Breast epithelium (tissue), 4 donors: ENCODE measurements around the gene COL15A1. TPM values are rescaled to one million over a fixed set of nuclear protein-coding genes. Genes with fewer than 3 reads are reported as not detected.
"Not testable (repeated sequence)": the region's sequence is repeated elsewhere in the genome, so short reads cannot be mapped to it uniquely, and the experiment has no call there.

ENCODE experiments used
- DNase-seq, 2 donors: peaks; one replicate each; pipeline ENCODE4 v3.0.0-alpha.2; 2019; ENCODE audit warnings: low spot score in 2 of 2
- H3K27ac ChIP-seq, 2 donors: fragments of 200-600 bp; sonication (generic) in 1 of 2; one replicate each; pipeline ENCODE4 v1.5.1; 2016 to 2019; ENCODE audit warnings: mild to moderate bottlenecking in 1 of 2
- H3K27me3 ChIP-seq, 2 donors: fragments of 200-600 bp; sonication (generic) in 1 of 2; one replicate each; pipeline versions ENCODE4 v1.5.1 to v1.6.0; 2017 to 2019; ENCODE audit warnings: control low read depth in 1 of 2, mild to moderate bottlenecking in 1 of 2
- H3K36me3 ChIP-seq: fragments of 200-600 bp; one replicate; pipeline ENCODE4 v1.5.1; 2019
- H3K4me1 ChIP-seq, 2 donors: fragments of 200-600 bp; sonication (generic); one replicate each; pipeline ENCODE4 v1.5.1; 2016 to 2019; ENCODE audit warnings: control low read depth in 1 of 2
- H3K4me3 ChIP-seq, 3 donors: fragments of 200-600 bp; sonication (generic); 1 replicate in 2 of 3; 2 replicates in 1 of 3; pipeline ENCODE4 v1.5.1; 2016 to 2019; ENCODE audit warnings: mild to moderate bottlenecking in 3 of 3, moderate library complexity in 2 of 3
- H3K9me3 ChIP-seq, 2 donors: fragments of 200-600 bp; sonication (generic) in 1 of 2; one replicate each; pipeline ENCODE4 v1.5.1; 2016 to 2019; ENCODE audit warnings: control low read depth in 1 of 2
- CTCF ChIP-seq, 3 donors: fragments of 450-650 bp; IDR thresholded peaks; one replicate each; pipeline ENCODE4 v1.5.1; 2016 to 2017; ENCODE audit warnings: antibody characterized with exemption in 3 of 3, mild to moderate bottlenecking in 3 of 3, moderate library complexity in 3 of 3
- POLR2A ChIP-seq: fragments of 450-650 bp; IDR thresholded peaks from one replicate; pipeline ENCODE4 v1.6.1; 2016; ENCODE audit warnings: antibody characterized with exemption, mild to moderate bottlenecking, moderate library complexity
- POLR2AphosphoS5 ChIP-seq, 3 donors: sonication (generic); formaldehyde crosslinking; IDR thresholded peaks; one replicate each; pipeline ENCODE4 v1.6.1; 2017; ENCODE audit warnings: antibody characterized with exemption in 3 of 3
- intact Hi-C: fragments of 100-400 bp; cut with DNase I; formaldehyde crosslinking; loops from one replicate; pipeline ENCODE4 v1.15.1; 2023; ENCODE audit warnings: low total_unique reads
- total RNA-seq, 3 donors: library from RNA; depleted of rRNA; stranded (reverse); fragments of >200 nt; gene quantifications; one replicate each; pipeline ENCODE4 v1.1.0, GENCODE V29; 2016

Gene COL15A1
- total RNA-seq, 3 donors from 2014 or later, result 13.9 to 47.8 (median 32.4) TPM

- Histone ChIP-seq H3K4me1 (no peaks in the 10 kb centered on the region), H3K9me3 (peaks cover 0 to 21% of the 10 kb centered on the region in 2 donors), H3K27me3 (no peaks in the 10 kb centered on the region), H3K4me3 (no peak overlapping the region), H3K36me3 (no peaks in the 10 kb centered on the region), H3K27ac (no peak overlapping the region)
- no peak for DNase-seq
- TF ChIP-seq POLR2AphosphoS5 (IDR thresholded peaks at IDR 0.05) (no peak), POLR2A (no peak), CTCF (IDR thresholded peaks at IDR 0.05) (no peak)
- intact Hi-C loops, result no loop called here
These were observed 63.3 kb downstream of the COL15A1 start for GRCh38 chr9:99006979-99007378.

- no peaks in the 10 kb centered on the region for H3K36me3 ChIP-seq
- H3K27ac ChIP-seq, result no peak overlapping the region
These were observed 64.5 kb downstream of the COL15A1 start for GRCh38 chr9:99008203-99008602.

GRCh38 chr9:99010393-99010792 lies 66.7 kb downstream of the COL15A1 start:
- H3K27ac ChIP-seq, H3K36me3 ChIP-seq, H3K4me3 ChIP-seq, intact Hi-C loops, H3K27me3 ChIP-seq, H3K4me1 ChIP-seq, DNase-seq: not testable (repeated sequence)
- H3K9me3 ChIP-seq, result peaks cover 0 to 21% of the 10 kb centered on the region in 2 donors

More at GRCh38 chr9:99008203-99008602, 64.5 kb downstream of the COL15A1 start:
- no peaks in the 10 kb centered on the region for H3K27me3 ChIP-seq
- DNase-seq, result no peak
- no peak overlapping the region for H3K4me3 ChIP-seq
- no peaks in the 10 kb centered on the region for H3K4me1 ChIP-seq
- TF ChIP-seq CTCF (IDR thresholded peaks at IDR 0.05), result no peak
- no peak for TF ChIP-seq POLR2AphosphoS5 (IDR thresholded peaks at IDR 0.05)
- TF ChIP-seq POLR2A, result no peak
- intact Hi-C loops, result no loop called here
- H3K9me3 ChIP-seq, result peaks cover 0 to 21% of the 10 kb centered on the region in 2 donors

GRCh38 chr9:99011161-99011709 lies 67.5 kb downstream of the COL15A1 start:
- intact Hi-C loops, result no loop called here
- Histone ChIP-seq H3K27ac (no peak overlapping the region), H3K36me3 (no peaks in the 10 kb centered on the region), H3K4me3 (no peak overlapping the region), H3K27me3 (no peaks in the 10 kb centered on the region), H3K4me1 (no peaks in the 10 kb centered on the region), H3K9me3 (peaks cover 0 to 21% of the 10 kb centered on the region in 2 donors)
- no peak for DNase-seq
- TF ChIP-seq POLR2A (no peak), CTCF (IDR thresholded peaks at IDR 0.05) (no peak), POLR2AphosphoS5 (IDR thresholded peaks at IDR 0.05) (no peak)

GRCh38 chr9:99012957-99013512 lies 69.3 kb downstream of the COL15A1 start:
- Histone ChIP-seq H3K36me3 (no peaks in the 10 kb centered on the region), H3K27me3 (no peaks in the 10 kb centered on the region), H3K4me3 (no peak overlapping the region), H3K4me1 (no peaks in the 10 kb centered on the region), H3K9me3 (peaks cover 0 to 21% of the 10 kb centered on the region in 2 donors), H3K27ac (no peak overlapping the region)
- intact Hi-C loops, result no loop called here
- no peak for TF ChIP-seq POLR2AphosphoS5 (IDR thresholded peaks at IDR 0.05)
- no peak for TF ChIP-seq POLR2A
- no peak for TF ChIP-seq CTCF (IDR thresholded peaks at IDR 0.05)
- no peak for DNase-seq
